ENCODE results near the gene PDE4B.

GRCh38 chr1:66253330-66253921 lies 460.7 kb downstream of the PDE4B start:
- peak; percentile 49 to 69 (median 56) for TF ChIP-seq CTCF (optimal IDR thresholded peaks at IDR 0.05 in 1 of 3, IDR thresholded peaks at IDR 0.05 in 1 of 3, conservative IDR thresholded peaks at IDR 0.05 in 1 of 3; ENCODE audit: extremely low read depth in 1 of 3, insufficient read depth in 2 of 3, low read length in 3 of 3)
- no peak for TF ChIP-seq EZH2 (IDR thresholded peaks at IDR 0.05; ENCODE audit: low read length)

Data from keratinocyte (primary cell).